Measurements from ENCODE around the gene KIF13A. TPM values are rescaled to one million over a fixed set of nuclear protein-coding genes. Genes with fewer than 3 reads are reported as not detected.
"Not testable (repeated sequence)": the region's sequence is repeated elsewhere in the genome, so short reads cannot be mapped to it uniquely, and the experiment has no call there.

The KIF13A gene
- total RNA-seq, 1 donor from 2014 or later, result 44.4 TPM

DNA sequence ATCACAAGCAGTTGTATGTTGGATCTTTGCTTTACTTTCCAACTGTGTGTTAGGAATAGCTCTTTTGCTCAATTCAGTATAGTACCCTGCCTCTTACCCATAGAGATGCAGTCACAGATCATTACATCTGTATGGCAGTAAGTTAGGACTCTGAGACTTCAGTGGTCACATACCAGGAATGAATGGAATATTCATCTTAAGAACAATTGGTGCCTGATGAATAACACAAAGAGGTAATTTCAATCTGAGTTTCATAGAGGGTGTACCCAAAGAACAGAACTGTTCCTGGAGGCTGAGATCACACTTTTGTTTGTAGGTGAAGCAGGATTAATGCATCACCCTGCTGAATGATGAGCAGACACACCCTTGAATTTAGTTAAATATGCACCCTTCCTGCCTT lies 28.7 kb upstream of the KIF13A start:
- TF ChIP-seq, protein P1, sequence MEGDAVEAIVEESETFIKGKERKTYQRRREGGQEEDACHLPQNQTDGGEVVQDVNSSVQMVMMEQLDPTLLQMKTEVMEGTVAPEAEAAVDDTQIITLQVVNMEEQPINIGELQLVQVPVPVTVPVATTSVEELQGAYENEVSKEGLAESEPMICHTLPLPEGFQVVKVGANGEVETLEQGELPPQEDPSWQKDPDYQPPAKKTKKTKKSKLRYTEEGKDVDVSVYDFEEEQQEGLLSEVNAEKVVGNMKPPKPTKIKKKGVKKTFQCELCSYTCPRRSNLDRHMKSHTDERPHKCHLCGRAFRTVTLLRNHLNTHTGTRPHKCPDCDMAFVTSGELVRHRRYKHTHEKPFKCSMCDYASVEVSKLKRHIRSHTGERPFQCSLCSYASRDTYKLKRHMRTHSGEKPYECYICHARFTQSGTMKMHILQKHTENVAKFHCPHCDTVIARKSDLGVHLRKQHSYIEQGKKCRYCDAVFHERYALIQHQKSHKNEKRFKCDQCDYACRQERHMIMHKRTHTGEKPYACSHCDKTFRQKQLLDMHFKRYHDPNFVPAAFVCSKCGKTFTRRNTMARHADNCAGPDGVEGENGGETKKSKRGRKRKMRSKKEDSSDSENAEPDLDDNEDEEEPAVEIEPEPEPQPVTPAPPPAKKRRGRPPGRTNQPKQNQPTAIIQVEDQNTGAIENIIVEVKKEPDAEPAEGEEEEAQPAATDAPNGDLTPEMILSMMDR (IDR thresholded peaks at IDR 0.05; ENCODE audit: unreplicated experiment), result no peak
- H3K36me3 Mint-ChIP-seq (ENCODE audit: insufficient read depth), result no peaks in the 10 kb centered on the region
- no peak for DNase-seq (ENCODE audit: low spot score, unreplicated experiment)

DNA sequence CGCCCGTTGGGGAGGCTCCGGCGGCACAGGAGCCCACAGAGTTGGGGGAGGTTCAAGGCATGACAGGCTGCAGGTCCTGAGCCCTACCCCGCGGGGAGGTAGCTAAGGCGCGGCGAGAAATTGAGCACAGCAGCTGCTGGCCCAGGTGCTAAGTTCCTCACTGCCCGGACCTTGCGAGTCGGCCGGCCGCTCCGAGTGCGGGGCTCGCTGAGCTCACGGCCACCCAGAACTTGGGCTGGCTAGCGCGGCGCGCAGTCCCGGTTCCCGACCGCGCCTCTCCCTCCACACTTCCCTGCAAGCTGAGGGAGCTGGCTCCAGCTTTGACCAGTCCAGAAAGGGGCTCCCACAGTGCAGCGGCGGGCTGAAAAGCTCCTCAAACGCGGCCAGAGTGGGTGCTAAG lies 23.9 kb upstream of the KIF13A start:
- no peak overlapping the region for H3K4me3 Mint-ChIP-seq (ENCODE audit: low read depth)
- H3K36me3 Mint-ChIP-seq (ENCODE audit: insufficient read depth), result no peaks in the 10 kb centered on the region
- no peaks in the 10 kb centered on the region for H3K4me1 Mint-ChIP-seq (ENCODE audit: low read depth)
- H3K27ac Mint-ChIP-seq, result no peak overlapping the region
- DNase-seq (ENCODE audit: low spot score, unreplicated experiment), result no peak
- no peaks in the 10 kb centered on the region for H3K9me3 Mint-ChIP-seq (ENCODE audit: low read depth)
- TF ChIP-seq, protein P1 (IDR thresholded peaks at IDR 0.05; ENCODE audit: unreplicated experiment), result no peak
- H3K27me3 Mint-ChIP-seq, result peaks cover 12% of the 10 kb centered on the region

More for the DNA sequence above, 28.7 kb upstream of the KIF13A start:
- Mint-ChIP-seq H3K4me3 (ENCODE audit: low read depth) (no peak overlapping the region), H3K4me1 (ENCODE audit: low read depth) (no peaks in the 10 kb centered on the region), H3K9me3 (ENCODE audit: low read depth) (peaks cover 5% of the 10 kb centered on the region), H3K27ac (no peak overlapping the region), H3K27me3 (peaks cover 8% of the 10 kb centered on the region)

DNA sequence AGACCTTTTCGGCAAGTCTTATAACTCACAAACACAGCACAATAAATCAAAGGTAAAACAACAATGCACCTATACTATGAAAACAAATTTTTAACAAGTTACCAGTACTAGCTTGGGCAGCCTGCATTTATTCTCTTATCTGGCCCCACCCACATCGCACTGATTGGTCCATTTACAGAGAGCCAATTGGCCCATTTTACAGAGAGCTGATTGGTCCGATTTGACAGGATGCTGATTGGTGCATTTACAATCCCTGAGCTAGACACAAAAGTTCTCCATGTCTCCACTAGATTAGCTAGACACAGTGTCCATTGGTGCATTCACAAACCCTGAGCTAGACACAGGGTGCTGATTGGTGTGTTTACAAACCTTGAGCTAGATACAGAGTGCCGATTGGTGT lies 23.1 kb upstream of the KIF13A start:
- not testable (repeated sequence) for H3K4me3 Mint-ChIP-seq (ENCODE audit: low read depth); H3K27me3 Mint-ChIP-seq; H3K27ac Mint-ChIP-seq; H3K36me3 Mint-ChIP-seq (ENCODE audit: insufficient read depth); DNase-seq (ENCODE audit: low spot score, unreplicated experiment); H3K4me1 Mint-ChIP-seq (ENCODE audit: low read depth); H3K9me3 Mint-ChIP-seq (ENCODE audit: low read depth)

DNA sequence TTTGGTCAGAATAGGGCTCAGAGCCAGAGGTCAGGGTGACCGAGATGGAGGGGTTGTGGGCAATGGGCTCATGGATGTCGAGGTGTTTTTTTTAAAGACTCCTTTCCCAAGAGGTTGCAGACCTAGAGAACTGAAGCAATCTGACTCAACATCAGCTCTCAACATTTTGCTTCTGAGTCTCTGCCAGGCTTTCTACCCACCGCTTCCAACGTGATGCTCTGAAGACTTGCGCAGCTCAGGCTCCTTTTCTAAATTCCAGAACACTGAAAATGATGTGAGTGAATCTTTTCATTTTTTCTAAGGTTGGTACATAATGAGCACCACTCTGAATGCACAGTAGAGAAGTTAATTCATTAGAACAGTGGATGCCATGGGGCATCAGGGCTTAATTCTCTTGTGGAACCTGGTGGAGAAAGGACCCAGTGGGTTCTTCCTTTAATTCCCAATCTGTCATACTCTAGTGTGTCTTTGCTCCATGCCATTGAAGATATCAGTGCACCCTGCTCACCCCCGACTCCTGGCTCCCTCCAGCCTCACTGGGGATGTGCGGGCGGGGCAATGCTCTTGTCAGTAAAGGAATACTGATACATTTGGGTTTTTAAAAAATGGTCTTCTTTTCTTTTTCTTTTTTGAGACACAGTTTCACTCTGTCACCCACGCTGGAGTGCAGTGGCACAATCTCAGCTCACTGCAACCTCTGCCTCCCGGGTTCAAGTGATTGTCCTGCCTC lies 17.0 kb upstream of the KIF13A start:
- H3K27ac Mint-ChIP-seq, result no peak overlapping the region
- DNase-seq (ENCODE audit: low spot score, unreplicated experiment), result no peak
- H3K9me3 Mint-ChIP-seq (ENCODE audit: low read depth), result no peaks in the 10 kb centered on the region
- TF ChIP-seq, protein P1 (IDR thresholded peaks at IDR 0.05; ENCODE audit: unreplicated experiment), result no peak
- peaks cover 8% of the 10 kb centered on the region for H3K27me3 Mint-ChIP-seq
- H3K4me3 Mint-ChIP-seq (ENCODE audit: low read depth), result no peak overlapping the region
- H3K4me1 Mint-ChIP-seq (ENCODE audit: low read depth), result peaks cover 6% of the 10 kb centered on the region
- H3K36me3 Mint-ChIP-seq (ENCODE audit: insufficient read depth), result no peaks in the 10 kb centered on the region

DNA sequence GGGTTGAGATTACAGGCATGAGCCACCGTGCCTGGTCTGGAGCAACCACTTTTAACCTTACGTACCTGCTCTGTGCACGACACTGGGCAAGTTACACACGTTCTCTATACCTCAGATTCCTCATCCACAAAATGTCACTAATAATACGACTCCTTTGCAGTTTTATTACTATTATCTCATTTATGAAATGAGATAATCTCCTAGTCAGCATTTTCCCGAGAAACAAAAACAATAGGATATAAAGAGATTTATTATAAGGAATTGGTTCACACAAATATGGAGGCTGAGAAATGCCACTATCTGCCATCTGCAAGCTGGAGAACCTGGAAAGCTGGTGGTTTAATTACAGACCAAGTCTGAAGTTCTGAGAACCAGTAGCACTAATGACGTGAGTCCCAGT lies 12.0 kb upstream of the KIF13A start:
- Mint-ChIP-seq H3K27ac (no peak overlapping the region), H3K4me1 (ENCODE audit: low read depth) (peaks cover 6% of the 10 kb centered on the region), H3K36me3 (ENCODE audit: insufficient read depth) (no peaks in the 10 kb centered on the region), H3K9me3 (ENCODE audit: low read depth) (no peaks in the 10 kb centered on the region), H3K27me3 (peaks cover 16% of the 10 kb centered on the region), H3K4me3 (ENCODE audit: low read depth) (no peak overlapping the region)
- TF ChIP-seq, protein P1 (IDR thresholded peaks at IDR 0.05; ENCODE audit: unreplicated experiment), result no peak
- no peak for DNase-seq (ENCODE audit: low spot score, unreplicated experiment)

DNA sequence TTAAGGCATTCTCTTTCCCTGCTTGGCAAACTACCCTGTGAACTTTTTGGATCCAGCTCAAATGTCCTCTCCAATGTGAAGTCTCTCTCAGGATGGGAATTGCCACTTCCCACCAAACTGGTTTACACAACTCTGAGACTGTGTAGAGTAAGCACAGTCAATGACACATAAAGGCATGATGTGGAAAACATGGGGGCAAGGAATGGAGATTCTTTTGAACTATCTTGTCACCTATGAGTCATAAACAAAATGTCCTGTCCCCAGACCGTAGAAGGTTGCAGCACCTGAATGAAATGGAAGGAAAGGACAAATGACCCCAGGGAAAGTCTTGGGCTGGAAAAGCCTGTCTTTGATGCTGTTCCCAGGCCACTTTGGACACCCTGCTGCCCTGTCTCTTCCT lies 11.0 kb upstream of the KIF13A start:
- TF ChIP-seq, protein P1 (IDR thresholded peaks at IDR 0.05; ENCODE audit: unreplicated experiment), result no peak

More for the DNA sequence above, 11.0 kb upstream of the KIF13A start:
- no peak for DNase-seq (ENCODE audit: low spot score, unreplicated experiment)
- Mint-ChIP-seq H3K4me3 (ENCODE audit: low read depth) (no peak overlapping the region), H3K27ac (no peak overlapping the region), H3K9me3 (ENCODE audit: low read depth) (no peaks in the 10 kb centered on the region), H3K36me3 (ENCODE audit: insufficient read depth) (no peaks in the 10 kb centered on the region), H3K27me3 (peaks cover 16% of the 10 kb centered on the region), H3K4me1 (ENCODE audit: low read depth) (peaks cover 6% of the 10 kb centered on the region)
